SK-N-SH (cell line): ENCODE measurements around the gene ZNF837. TPM values are rescaled to one million over a fixed set of nuclear protein-coding genes. Genes with fewer than 3 reads are reported as not detected.
A peak's percentile ranks its signal among the peaks of the same experiment; 100 is the strongest.

ENCODE experiments used
- CTCF ChIA-PET: fragments of 300-600, 350-600 bp; formaldehyde crosslinking; extraction: SDS; loops from one replicate; lab custom pipeline; 2021; lab: Yijun Ruan, JAX
- POLR2A ChIA-PET: fragments of 350-600 bp; sonication (Branson Sonifier 250); formaldehyde crosslinking; extraction: SDS; loops from one replicate; lab custom pipeline; 2020; ENCODE audit warnings: antibody characterized with exemption, inconsistent platforms; lab: Yijun Ruan, JAX
- DNase-seq: peaks from one replicate; pipeline ENCODE4 v3.0.0; 2012
- H2AFZ ChIP-seq: fragments of 200-600 bp; sonication (generic); 2 replicates; pipeline ENCODE4 v1.8.1; 2016; ENCODE audit warnings: antibody characterized with exemption, mild to moderate bottlenecking, low read depth
- H3F3A ChIP-seq: fragments of 200-600 bp; sonication (generic); replicated peaks from 2 replicates; pipeline ENCODE3; 2016; ENCODE audit warnings: antibody characterized with exemption, mild to moderate bottlenecking; ENCODE audit not compliant: insufficient read depth
- H3K27ac ChIP-seq, 2 experiments: fragments of 200-500 bp in 1 of 2; fragments of 200-600 bp in 1 of 2; sonication (Bioruptor generic) in 1 of 2; sonication (generic), shearing (Covaris generic) in 1 of 2; 2 replicates each; pipeline versions ENCODE4 v1.5.1 to v1.6.1; 2014 to 2016; ENCODE audit warnings: low read depth in 2 of 2, inconsistent platforms in 1 of 2, low read length in 1 of 2, mild to moderate bottlenecking in 1 of 2, mixed read lengths in 1 of 2
- H3K27me3 ChIP-seq: fragments of 200-600 bp; sonication (generic), shearing (Covaris generic); 2 replicates; pipeline ENCODE4 v1.6.1; 2016; ENCODE audit warnings: mixed run types; ENCODE audit not compliant: insufficient read depth
- H3K36me3 ChIP-seq, 2 experiments: fragments of 200-500 bp in 1 of 2; fragments of 200-600 bp in 1 of 2; sonication (Bioruptor generic) in 1 of 2; sonication (generic) in 1 of 2; replicated peaks in 1 of 2; 2 replicates each; pipeline versions ENCODE3 to v1.5.1; 2014 to 2016; ENCODE audit warnings: low read length in 1 of 2, mild to moderate bottlenecking in 1 of 2; ENCODE audit not compliant: insufficient read depth in 2 of 2, control insufficient read depth in 1 of 2
- H3K4me1 ChIP-seq, 2 experiments: fragments of 200-500 bp in 1 of 2; fragments of 200-600 bp in 1 of 2; sonication (Bioruptor generic) in 1 of 2; sonication (generic), shearing (Covaris generic) in 1 of 2; 2 replicates each; pipeline versions ENCODE4 v1.5.1 to v1.6.1; 2014 to 2016; ENCODE audit warnings: low read depth in 1 of 2, low read length in 1 of 2, mixed run types in 1 of 2; ENCODE audit not compliant: insufficient read depth in 2 of 2, control insufficient read depth in 1 of 2
- H3K4me2 ChIP-seq: fragments of 200-600 bp; sonication (generic), shearing (Covaris generic); 2 replicates; pipeline ENCODE4 v1.6.1; 2017; ENCODE audit warnings: mixed run types
- H3K4me3 ChIP-seq, 2 experiments: fragments of 200-500 bp in 1 of 2; fragments of 200-600 bp in 1 of 2; sonication (Bioruptor generic) in 1 of 2; sonication (generic), shearing (Covaris generic) in 1 of 2; 2 replicates each; pipeline versions ENCODE4 v1.5.1 to v1.8.1; 2014 to 2016; ENCODE audit warnings: low read depth in 2 of 2, inconsistent platforms in 1 of 2, low read length in 1 of 2, mild to moderate bottlenecking in 1 of 2, mixed read lengths in 1 of 2, moderate library complexity in 1 of 2
- H3K79me2 ChIP-seq: fragments of 200-600 bp; sonication (generic); 2 replicates; pipeline ENCODE4 v1.8.1; 2017; ENCODE audit warnings: mild to moderate bottlenecking; ENCODE audit not compliant: insufficient read depth
- H3K9ac ChIP-seq: fragments of 200-600 bp; sonication (generic); 2 replicates; pipeline ENCODE4 v1.6.1; 2017; ENCODE audit warnings: mixed run types
- H3K9me2 ChIP-seq: fragments of 200-600 bp; sonication (generic); 2 replicates; pipeline ENCODE4 v1.6.1; 2017; ENCODE audit warnings: mixed run types
- H3K9me3 ChIP-seq: fragments of 200-600 bp; sonication (generic); 2 replicates; pipeline ENCODE4 v1.6.1; 2017; ENCODE audit warnings: mixed run types, mild to moderate bottlenecking, moderate library complexity
- H4K20me1 ChIP-seq: fragments of 200-600 bp; sonication (generic); 2 replicates; pipeline ENCODE4 v1.6.1; 2017; ENCODE audit warnings: mild to moderate bottlenecking, mixed run types; ENCODE audit not compliant: insufficient read depth
- CHD2 ChIP-seq: fragments of 150-350 bp; IDR thresholded peaks from 2 replicates; pipeline ENCODE4 v1.6.1; 2018; ENCODE audit warnings: low read length; ENCODE audit not compliant: partially characterized antibody
- EZH2phosphoT487 ChIP-seq: fragments of 200-600 bp; sonication (generic); IDR thresholded peaks from 2 replicates; pipeline ENCODE4 v1.6.1; 2017; ENCODE audit warnings: low read depth, mixed run types, mild to moderate bottlenecking, antibody characterized with exemption, moderate library complexity, borderline replicate concordance
- MXI1 ChIP-seq: IDR thresholded peaks from 2 replicates; pipeline ENCODE4 v1.6.1; 2012; ENCODE audit warnings: mild to moderate bottlenecking, low read depth, low read length, improper control_type of control experiment
- NFIC ChIP-seq: IDR thresholded peaks from 2 replicates; pipeline ENCODE4 v1.4.0; 2012; ENCODE audit warnings: borderline replicate concordance
- NRF1 ChIP-seq: IDR thresholded peaks from 2 replicates; pipeline ENCODE4 v1.6.1; 2012; ENCODE audit warnings: low read depth, mild to moderate bottlenecking, low read length
- POLR2AphosphoS5 ChIP-seq: IDR thresholded peaks from 2 replicates; pipeline ENCODE4 v1.6.1; 2012; ENCODE audit warnings: low read depth, low read length
- RCOR1 ChIP-seq: fragments of 150-350 bp; IDR thresholded peaks from 2 replicates; pipeline ENCODE4 v1.6.1; 2017; ENCODE audit warnings: antibody characterized with exemption, low read length
- SIN3A ChIP-seq: IDR thresholded peaks from 2 replicates; pipeline ENCODE4 v1.6.1; 2012; ENCODE audit warnings: low read depth, mild to moderate bottlenecking, low read length, moderate library complexity, borderline replicate concordance
- SMC3 ChIP-seq: IDR thresholded peaks from 2 replicates; pipeline ENCODE4 v1.6.1; 2012; ENCODE audit warnings: low read depth, low read length, improper control_type of control experiment
- TAF1 ChIP-seq: IDR thresholded peaks from 2 replicates; pipeline ENCODE4 v1.6.1; 2012; ENCODE audit warnings: low read depth, mild to moderate bottlenecking, low read length, moderate library complexity, borderline replicate concordance
- TEAD4 ChIP-seq: IDR thresholded peaks from 2 replicates; pipeline ENCODE4 v1.4.0; 2012; ENCODE audit warnings: mild to moderate bottlenecking, borderline replicate concordance; ENCODE audit not compliant: insufficient read depth
- USF1 ChIP-seq: IDR thresholded peaks from 2 replicates; pipeline ENCODE4 v1.4.0; 2012; ENCODE audit warnings: low read depth, borderline replicate concordance
- YY1 ChIP-seq: IDR thresholded peaks from 2 replicates; pipeline ENCODE4 v1.4.0; 2012; ENCODE audit warnings: low read depth, mild to moderate bottlenecking
- WGBS: methylation state at CpG from one replicate; pipeline ENCODE4 v1.1.6; 2017; ENCODE audit warnings: low lambda C conversion rate; 5-methylcytosine and 5-hydroxymethylcytosine counted together
- polyA plus RNA-seq, 3 experiments: library from polyadenylated mRNA; depleted of rRNA; stranded (reverse); fragments of >200 nt; gene quantifications; 2 replicates each; pipeline ENCODE4 v1.2.3, GENCODE V29; 2012
- TF ChIP-seq, protein P1 (sequence below): IDR thresholded peaks from 2 replicates; pipeline ENCODE4 v1.4.0; 2012; ENCODE audit warnings: low read depth

ZNF837 gene
- polyA plus RNA-seq, 1 of the 3 experiments (the other 2 are of a cell fraction): 1.6 TPM

DNA sequence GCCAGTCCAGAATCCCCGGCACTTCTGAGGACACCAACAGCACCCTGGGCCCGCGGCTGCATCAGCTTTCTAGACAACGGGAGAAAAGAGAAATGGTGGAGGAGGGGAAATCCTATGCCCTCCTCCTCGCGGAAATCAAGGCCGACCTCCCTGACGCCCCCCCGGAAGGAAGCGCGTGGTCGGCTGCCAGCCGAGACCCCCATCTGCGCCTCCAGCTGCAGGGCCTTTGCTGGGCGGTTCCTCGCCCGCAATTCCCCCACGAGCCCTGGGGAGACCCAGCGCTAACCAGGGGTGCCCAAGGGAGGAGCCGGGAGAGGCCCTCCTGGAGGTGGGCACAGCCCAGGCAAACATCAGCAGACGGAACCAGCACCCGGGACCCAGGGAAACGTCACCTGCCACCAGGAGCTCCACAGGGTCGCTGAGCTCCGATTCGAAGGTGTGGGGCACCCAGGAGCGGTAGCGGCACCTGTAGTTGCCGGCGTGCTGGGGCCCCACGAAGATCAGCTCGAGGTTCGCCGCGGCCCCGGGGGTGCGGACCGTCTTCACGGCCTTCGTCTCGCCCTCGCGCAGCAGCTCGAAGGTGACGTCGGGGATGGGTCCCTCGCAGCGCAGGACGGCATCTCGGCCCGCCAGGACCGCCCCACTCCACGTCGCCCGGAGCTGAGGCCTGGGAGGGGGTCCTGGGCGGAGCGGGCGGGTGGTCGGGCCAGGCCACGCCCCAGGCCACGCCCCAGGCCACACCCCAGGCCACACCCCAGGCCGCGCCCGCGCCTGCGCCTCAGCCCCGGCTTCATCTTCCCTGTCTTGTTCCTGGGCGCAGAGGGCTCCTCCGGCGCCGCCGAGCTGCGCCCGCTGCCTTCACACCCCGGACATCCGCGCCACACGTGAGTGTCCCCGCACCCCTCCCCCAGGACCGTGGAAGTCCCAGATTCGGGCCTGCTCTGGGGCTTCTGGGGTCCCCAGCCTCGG is 33.6 kb downstream of the ZNF837 start:
- 6% methylated on average over 20 of the region's 82 CpGs for WGBS
- peak overlapping the region; percentile 68 for H3K9ac ChIP-seq
- H3K4me1 ChIP-seq: peaks cover 0 to 6% of the 10 kb centered on the region in 2 experiments; a peak in 2 of 4 replicates
- H3K36me3 ChIP-seq: peaks cover 2 to 12% of the 10 kb centered on the region in 2 experiments
- POLR2A ChIA-PET: interaction anchor here (0.6 to 2.1 kb wide), 9 partner anchors 7 to 173 kb away, joined by 3 to 34 read pairs (median 4); partner anchors contain the start of genes ZBTB45, ZNF446, ZNF497 and ZSCAN22
- H3K9me3 ChIP-seq: no peaks in the 10 kb centered on the region
- H3K27ac ChIP-seq: peak overlapping the region; percentile 64 to 74; a peak in 2 of 4 replicates
- peaks cover 65% of the 10 kb centered on the region for H3K79me2 ChIP-seq
- no peaks in the 10 kb centered on the region for H3K27me3 ChIP-seq
- H3K4me3 ChIP-seq: peak overlapping the region; percentile 73 to 87
- peak; percentile 26 for TF ChIP-seq CHD2
- peak; percentile 36; the same call in 1 of the 2 replicates for TF ChIP-seq SIN3A
- peak; percentile 76 for TF ChIP-seq NRF1
- peak; percentile 64 for TF ChIP-seq TAF1
- peak; percentile 78; the same call in 1 of the 2 replicates for TF ChIP-seq MXI1
- TF ChIP-seq USF1: no peak
- TF ChIP-seq POLR2AphosphoS5: peak; percentile 86; the same call in 1 of the 2 replicates
- TF ChIP-seq TEAD4: no peak
- TF ChIP-seq, protein P1, sequence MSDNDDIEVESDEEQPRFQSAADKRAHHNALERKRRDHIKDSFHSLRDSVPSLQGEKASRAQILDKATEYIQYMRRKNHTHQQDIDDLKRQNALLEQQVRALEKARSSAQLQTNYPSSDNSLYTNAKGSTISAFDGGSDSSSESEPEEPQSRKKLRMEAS: peak; percentile 71; the same call in 1 of the 2 replicates
- H4K20me1 ChIP-seq: no peaks in the 10 kb centered on the region
- CTCF ChIA-PET: interaction anchor here (1.1 to 2.3 kb wide), 6 partner anchors 16 to 173 kb away, joined by 3 to 12 read pairs (median 4); partner anchors contain the start of genes ZBTB45 and ZNF497
- no peaks in the 10 kb centered on the region for H3K9me2 ChIP-seq
- H3F3A ChIP-seq: peaks cover 5% of the 10 kb centered on the region
- H3K4me2 ChIP-seq: peak overlapping the region; percentile 78
- H2AFZ ChIP-seq: peak overlapping the region; percentile 88
- DNase-seq: peak; percentile 100

DNA sequence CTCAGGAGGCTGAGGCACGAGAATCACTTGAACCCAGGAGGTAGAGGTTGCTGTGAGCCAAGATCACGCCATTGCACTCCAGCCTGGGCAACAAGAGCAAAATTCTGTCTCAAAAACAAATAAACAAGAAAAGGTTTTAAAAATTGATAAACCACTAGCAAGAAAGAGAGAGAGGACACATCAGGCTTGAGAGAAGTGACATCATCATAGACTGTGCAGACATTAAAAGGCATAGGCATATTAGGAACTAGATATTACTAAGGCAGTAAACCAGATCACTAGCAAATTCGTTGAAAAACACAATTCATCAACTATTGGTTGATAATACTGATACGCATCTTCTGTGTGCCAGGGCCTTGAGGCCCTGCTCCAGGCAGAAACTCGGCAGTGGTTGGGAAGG is 35.3 kb downstream of the ZNF837 start:
- peak overlapping the region; percentile 78; the same call in 1 of the 2 replicates for H3K4me2 ChIP-seq
- no peaks in the 10 kb centered on the region for H3K9me3 ChIP-seq
- H3K4me3 ChIP-seq: no peak overlapping the region
- ChIA-PET CTCF (interaction anchor here (0.8 to 2.0 kb wide), 3 partner anchors 15 to 17 kb away, joined by 3 to 7 read pairs (median 3); partner anchors contain the start of gene ZNF497), POLR2A (interaction anchor here (1.2 kb wide), 1 partner anchor 9 kb away, joined by 3 read pairs; no protein-coding TSS in a partner anchor)
- peaks cover 66% of the 10 kb centered on the region for H3K79me2 ChIP-seq
- 86% methylated on average over 5 of the region's 5 CpGs for WGBS
- H3K9ac ChIP-seq: no peak overlapping the region
- no peaks in the 10 kb centered on the region for H4K20me1 ChIP-seq
- TF ChIP-seq YY1 (no peak), CHD2 (no peak), RCOR1 (no peak), NRF1 (no peak), EZH2phosphoT487 (no peak), NFIC (no peak), SMC3 (no peak)
- H3K9me2 ChIP-seq: no peaks in the 10 kb centered on the region
- peaks cover 12% of the 10 kb centered on the region in 2 experiments for H3K36me3 ChIP-seq
- DNase-seq: no peak
- H3K4me1 ChIP-seq: peaks cover 0 to 6% of the 10 kb centered on the region in 2 experiments; a peak in 2 of 4 replicates
- H3F3A ChIP-seq: peaks cover 5% of the 10 kb centered on the region
- no peaks in the 10 kb centered on the region for H3K27me3 ChIP-seq
- H3K27ac ChIP-seq: no peak overlapping the region
- H2AFZ ChIP-seq: no peak overlapping the region
